Immature natural killer cell (primary cell): ENCODE data around the gene AOX1. TPM values are rescaled to one million over a fixed set of nuclear protein-coding genes. Genes with fewer than 3 reads are reported as not detected.

Experiments used
- DNase-seq, 3 donors: peaks; one replicate each; pipeline ENCODE4 v3.0.0; 2022; ENCODE audit warnings: mixed read lengths in 1 of 3
- H3K27ac Mint-ChIP-seq, 6 donors: one replicate each; pipeline ENCODE4 v1.8.0; 2020; ENCODE audit warnings: mixed read lengths in 6 of 6, mild to moderate bottlenecking in 5 of 6, inconsistent platforms in 4 of 6, moderate library complexity in 3 of 6
- H3K27me3 Mint-ChIP-seq, 3 donors: one replicate each; pipeline ENCODE4 v1.8.0; 2020 to 2021; ENCODE audit warnings: low read depth in 3 of 3, mild to moderate bottlenecking in 3 of 3, mixed read lengths in 3 of 3, moderate library complexity in 3 of 3, inconsistent platforms in 1 of 3
- H3K36me3 Mint-ChIP-seq, 3 donors: one replicate each; pipeline ENCODE4 v1.8.0; 2020; ENCODE audit warnings: mixed read lengths in 3 of 3, inconsistent platforms in 2 of 3, mild to moderate bottlenecking in 2 of 3
- H3K4me1 Mint-ChIP-seq, 2 donors: one replicate each; pipeline ENCODE4 v1.8.0; 2020; ENCODE audit warnings: inconsistent platforms in 2 of 2, mild to moderate bottlenecking in 2 of 2, mixed read lengths in 2 of 2, moderate library complexity in 1 of 2
- H3K4me3 Mint-ChIP-seq, 5 donors: one replicate each; pipeline ENCODE4 v1.8.0; 2020; ENCODE audit warnings: mild to moderate bottlenecking in 5 of 5, mixed read lengths in 5 of 5, inconsistent platforms in 3 of 5, moderate library complexity in 3 of 5
- H3K9me3 Mint-ChIP-seq, 6 donors: one replicate each; pipeline ENCODE4 v1.8.0; 2020; ENCODE audit warnings: mild to moderate bottlenecking in 6 of 6, mixed read lengths in 6 of 6, inconsistent platforms in 4 of 6, moderate library complexity in 3 of 6
- polyA plus RNA-seq, 3 donors: library from polyadenylated mRNA; unstranded; fragments of 300-500 nt; fragmentation: Illumina TruSeq; gene quantifications; one replicate each; pipeline ENCODE4 v1.2.3, GENCODE V29; 2021

The AOX1 gene
- polyA plus RNA-seq, 3 donors from 2014 or later = not detected

DNA sequence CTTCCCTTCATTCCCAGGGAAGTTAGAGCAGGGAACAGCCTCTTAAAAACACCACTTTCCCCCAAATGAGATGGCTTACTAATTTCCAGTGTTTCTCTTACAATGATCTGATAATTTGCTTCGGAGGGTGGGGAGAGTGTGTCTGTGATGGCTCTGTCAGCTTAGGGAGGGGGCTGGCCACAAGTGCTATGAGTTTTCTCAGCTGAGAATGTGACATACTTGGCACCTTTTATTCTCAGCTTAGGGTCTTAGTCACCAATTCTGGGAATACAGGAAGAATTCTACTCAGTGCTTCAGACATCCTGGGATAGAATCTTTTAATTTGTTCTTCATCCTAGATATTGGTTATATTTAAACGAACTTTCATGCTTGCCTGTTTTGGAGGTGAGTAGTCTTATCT is 64.4 kb downstream of the AOX1 start:
- peak overlapping the region in 1 of 6 donors; percentile 2 for H3K27ac Mint-ChIP-seq
- DNase-seq = no peak
- H3K4me3 Mint-ChIP-seq = no peak overlapping the region
- no peaks in the 10 kb centered on the region for H3K9me3 Mint-ChIP-seq
- H3K36me3 Mint-ChIP-seq = peaks cover 0 to 7% (median 0%) of the 10 kb centered on the region in 3 donors
- peaks cover 0 to 4% (median 4%) of the 10 kb centered on the region in 3 donors for H3K27me3 Mint-ChIP-seq
- peaks cover 0 to 2% of the 10 kb centered on the region in 2 donors for H3K4me1 Mint-ChIP-seq

DNA sequence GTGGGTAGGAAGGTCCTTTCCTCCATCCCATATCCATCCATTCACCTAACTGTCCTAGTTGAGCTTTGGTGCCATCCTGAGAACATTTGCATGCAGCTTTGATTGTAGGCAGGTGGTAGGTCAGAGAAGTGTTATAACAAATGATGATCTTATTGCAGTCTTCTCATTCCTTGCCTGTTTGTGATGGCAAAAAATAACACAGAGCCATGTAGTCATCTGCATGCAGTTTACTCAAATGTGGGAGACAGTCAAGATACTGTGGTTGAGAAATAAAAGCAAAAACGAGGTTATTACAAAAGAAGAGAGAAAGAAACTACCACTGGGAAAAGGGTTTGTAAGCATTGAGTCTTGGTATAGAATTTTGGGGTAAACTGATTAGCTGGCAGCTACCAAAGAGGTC is 66.3 kb downstream of the AOX1 start:
- Mint-ChIP-seq H3K27me3 (peaks cover 2 to 8% (median 6%) of the 10 kb centered on the region in 3 donors), H3K36me3 (peaks cover 0 to 6% (median 0%) of the 10 kb centered on the region in 3 donors), H3K4me1 (peaks cover 0 to 2% of the 10 kb centered on the region in 2 donors), H3K9me3 (no peaks in the 10 kb centered on the region), H3K27ac (no peak overlapping the region), H3K4me3 (no peak overlapping the region)
- DNase-seq = no peak

DNA sequence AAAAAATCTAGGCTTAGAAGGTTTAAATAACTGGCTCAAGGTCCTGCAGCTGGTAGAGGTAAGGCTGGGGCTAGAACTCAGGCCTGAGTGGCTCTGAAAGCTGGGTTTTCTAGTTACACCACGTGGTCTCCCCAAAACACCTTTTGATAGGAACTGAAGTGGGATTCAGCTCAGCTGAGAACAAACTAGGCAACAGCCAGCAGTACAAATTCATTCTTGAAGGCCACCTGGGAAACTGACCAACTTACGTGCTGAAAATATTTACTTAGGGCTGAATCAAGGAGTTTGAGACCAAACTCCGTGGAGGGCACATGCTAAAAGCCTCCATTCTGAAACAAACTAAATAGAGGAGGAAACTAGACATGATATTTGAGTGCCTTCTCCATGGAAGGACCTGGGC is 67.2 kb downstream of the AOX1 start:
- Mint-ChIP-seq H3K9me3 (no peaks in the 10 kb centered on the region), H3K27ac (no peak overlapping the region), H3K27me3 (peaks cover 2 to 8% (median 6%) of the 10 kb centered on the region in 3 donors), H3K4me1 (peaks cover 0 to 2% of the 10 kb centered on the region in 2 donors), H3K4me3 (no peak overlapping the region), H3K36me3 (peaks cover 0 to 3% (median 0%) of the 10 kb centered on the region in 3 donors)
- DNase-seq = no peak

DNA sequence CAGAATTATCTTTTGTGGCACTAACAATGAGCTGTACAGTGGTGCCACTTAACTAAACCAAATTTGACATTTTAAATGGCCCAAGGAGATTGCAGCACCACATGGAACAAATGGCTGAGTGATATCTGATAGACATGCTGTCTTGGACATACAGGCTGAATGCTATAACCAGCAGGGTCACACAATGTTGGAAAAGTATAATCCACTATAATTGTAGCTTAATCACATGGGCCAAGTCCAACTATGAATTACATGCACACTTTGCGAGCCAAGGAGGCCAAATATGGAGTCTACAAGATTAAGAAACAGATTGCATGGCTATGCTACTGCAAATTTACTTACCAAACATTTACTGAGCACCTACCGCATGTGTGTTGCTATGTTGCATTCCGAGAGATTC is 69.0 kb downstream of the AOX1 start:
- Mint-ChIP-seq H3K4me1 (peaks cover 0 to 2% of the 10 kb centered on the region in 2 donors), H3K9me3 (no peaks in the 10 kb centered on the region), H3K27ac (no peak overlapping the region), H3K36me3 (peaks cover 0 to 3% (median 0%) of the 10 kb centered on the region in 3 donors), H3K27me3 (peaks cover 2 to 17% (median 6%) of the 10 kb centered on the region in 3 donors), H3K4me3 (no peak overlapping the region)
- DNase-seq = no peak

DNA sequence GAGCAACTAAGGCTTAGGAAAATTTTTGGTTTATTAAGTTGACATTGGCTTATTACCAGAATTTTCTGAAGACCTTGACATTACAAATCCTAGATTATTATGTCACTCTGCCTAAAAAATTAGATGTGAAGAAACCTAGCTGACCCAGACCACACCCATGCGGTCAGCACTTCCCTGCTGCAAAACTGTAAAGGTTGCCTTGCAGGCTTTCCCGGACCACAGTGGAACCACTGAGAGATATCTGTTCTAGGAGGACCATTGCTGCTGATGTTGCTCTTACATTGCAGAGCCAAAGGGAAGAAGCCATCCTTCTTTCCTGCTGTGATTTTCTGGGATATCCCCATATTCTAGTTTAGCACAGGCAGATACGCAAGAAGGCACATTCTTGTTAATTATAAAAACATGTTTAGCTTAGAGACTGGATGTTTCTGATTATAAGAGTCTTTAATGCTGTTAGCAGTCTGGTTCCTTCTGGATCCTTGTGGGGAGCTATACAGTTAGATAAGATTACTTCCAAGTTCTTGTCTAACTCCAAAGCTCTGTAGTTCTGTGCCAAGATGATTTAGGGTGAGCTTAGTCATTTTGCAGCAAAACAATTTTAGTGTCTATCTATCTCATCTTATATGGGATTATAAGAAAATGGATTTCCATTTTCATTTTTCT is 70.2 kb downstream of the AOX1 start:
- no peaks in the 10 kb centered on the region for H3K4me1 Mint-ChIP-seq
- DNase-seq = no peak
- H3K27ac Mint-ChIP-seq = no peak overlapping the region
- H3K4me3 Mint-ChIP-seq = no peak overlapping the region
- H3K27me3 Mint-ChIP-seq = peaks cover 4 to 13% (median 6%) of the 10 kb centered on the region in 3 donors
- H3K36me3 Mint-ChIP-seq = no peaks in the 10 kb centered on the region
- no peaks in the 10 kb centered on the region for H3K9me3 Mint-ChIP-seq

DNA sequence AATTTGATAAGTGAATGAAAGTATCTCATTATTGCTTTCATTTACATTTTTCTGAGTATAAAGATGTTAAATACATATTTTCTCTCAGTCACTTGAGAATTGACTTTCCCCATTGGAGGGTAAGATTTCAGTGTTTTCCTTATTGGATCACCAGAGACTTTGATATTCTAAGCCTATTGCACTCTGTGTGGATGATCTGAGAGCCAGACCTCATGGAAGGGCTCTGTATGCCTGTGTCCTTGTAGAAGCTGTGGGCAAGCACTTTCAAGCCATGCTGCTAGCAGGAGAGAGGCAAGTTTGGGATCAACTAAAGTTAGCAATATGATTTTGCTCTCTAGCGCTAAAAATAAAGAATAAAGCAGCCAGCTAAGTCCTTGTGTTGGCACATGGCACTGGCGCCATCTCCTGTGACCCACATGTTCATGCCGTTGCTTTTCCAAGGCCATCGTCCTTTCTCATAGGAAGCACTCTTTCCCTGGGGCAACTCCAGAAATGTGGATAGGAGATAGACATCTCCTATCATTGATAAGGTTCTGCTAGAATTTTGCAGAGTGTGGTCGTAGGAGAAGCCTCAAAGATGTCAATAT is 72.6 kb downstream of the AOX1 start:
- H3K27me3 Mint-ChIP-seq = peaks cover 4 to 21% (median 4%) of the 10 kb centered on the region in 3 donors
- H3K27ac Mint-ChIP-seq = no peak overlapping the region
- H3K4me1 Mint-ChIP-seq = no peaks in the 10 kb centered on the region
- DNase-seq = no peak
- no peaks in the 10 kb centered on the region for H3K36me3 Mint-ChIP-seq
- no peaks in the 10 kb centered on the region for H3K9me3 Mint-ChIP-seq
- no peak overlapping the region for H3K4me3 Mint-ChIP-seq

DNA sequence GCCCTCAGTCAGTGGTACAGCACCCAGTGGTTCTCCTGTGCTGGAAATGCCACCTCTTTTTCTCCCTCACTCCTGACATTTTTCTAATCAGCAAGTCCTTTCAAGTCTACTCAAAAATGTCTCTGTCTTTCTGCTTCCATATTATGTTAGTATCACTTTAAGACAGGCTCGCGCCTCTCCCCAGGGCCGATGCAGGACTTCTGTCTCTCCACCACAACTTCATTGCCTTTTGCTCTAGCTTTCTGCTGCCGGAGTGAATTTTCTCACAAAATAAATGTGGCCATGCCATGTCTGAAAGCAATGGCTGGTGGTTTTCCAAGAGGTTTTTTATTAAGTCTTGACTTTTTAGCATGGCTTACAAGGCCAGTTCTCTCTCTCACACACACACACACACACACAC is 73.6 kb downstream of the AOX1 start:
- DNase-seq = no peak
- H3K27ac Mint-ChIP-seq = no peak overlapping the region
- H3K4me3 Mint-ChIP-seq = no peak overlapping the region
- H3K27me3 Mint-ChIP-seq = peaks cover 2 to 23% (median 7%) of the 10 kb centered on the region in 3 donors
- no peaks in the 10 kb centered on the region for H3K9me3 Mint-ChIP-seq
- H3K36me3 Mint-ChIP-seq = no peaks in the 10 kb centered on the region
- no peaks in the 10 kb centered on the region for H3K4me1 Mint-ChIP-seq

DNA sequence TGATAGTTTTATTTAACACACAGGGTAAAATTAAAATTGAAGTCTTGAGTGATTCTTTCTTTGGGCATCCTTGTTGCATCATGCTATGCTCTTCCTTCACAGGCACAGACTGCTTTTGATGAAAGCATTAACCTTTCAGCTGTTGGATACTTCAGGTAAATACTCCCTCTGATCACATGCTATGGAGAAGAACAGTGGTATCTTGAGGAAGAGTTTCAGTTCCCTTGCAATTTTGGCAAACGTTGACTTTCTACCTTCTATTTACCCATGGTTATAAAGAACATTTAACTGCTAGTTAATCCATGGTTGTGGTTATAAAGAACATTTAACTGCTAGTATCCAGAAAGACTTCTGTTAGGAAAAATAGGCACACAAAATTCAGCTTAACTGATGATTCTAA is 75.7 kb downstream of the AOX1 start:
- DNase-seq = no peak
- Mint-ChIP-seq H3K36me3 (no peaks in the 10 kb centered on the region), H3K27ac (no peak overlapping the region), H3K4me3 (no peak overlapping the region), H3K4me1 (no peaks in the 10 kb centered on the region), H3K27me3 (peaks cover 2 to 23% (median 7%) of the 10 kb centered on the region in 3 donors), H3K9me3 (no peaks in the 10 kb centered on the region)

DNA sequence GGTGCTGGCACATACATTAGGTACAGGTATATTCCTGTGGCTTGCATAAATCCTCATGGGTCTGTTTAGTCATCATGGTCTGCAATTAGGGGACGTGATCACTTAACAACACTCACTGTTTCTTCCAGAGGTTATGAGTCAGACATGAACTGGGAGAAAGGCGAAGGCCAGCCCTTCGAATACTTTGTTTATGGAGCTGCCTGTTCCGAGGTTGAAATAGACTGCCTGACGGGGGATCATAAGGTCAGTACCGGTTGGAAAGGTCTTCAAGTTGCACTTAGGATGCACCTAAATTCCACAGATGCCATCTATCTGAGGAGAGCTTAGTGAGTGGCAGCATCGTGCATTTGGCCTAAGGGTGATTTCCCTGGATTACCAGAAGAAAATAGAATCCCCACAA is 76.9 kb downstream of the AOX1 start:
- no peak for DNase-seq
- Mint-ChIP-seq H3K4me1 (no peaks in the 10 kb centered on the region), H3K36me3 (no peaks in the 10 kb centered on the region), H3K27me3 (peaks cover 0 to 20% (median 5%) of the 10 kb centered on the region in 3 donors), H3K27ac (no peak overlapping the region), H3K4me3 (no peak overlapping the region), H3K9me3 (no peaks in the 10 kb centered on the region)

DNA sequence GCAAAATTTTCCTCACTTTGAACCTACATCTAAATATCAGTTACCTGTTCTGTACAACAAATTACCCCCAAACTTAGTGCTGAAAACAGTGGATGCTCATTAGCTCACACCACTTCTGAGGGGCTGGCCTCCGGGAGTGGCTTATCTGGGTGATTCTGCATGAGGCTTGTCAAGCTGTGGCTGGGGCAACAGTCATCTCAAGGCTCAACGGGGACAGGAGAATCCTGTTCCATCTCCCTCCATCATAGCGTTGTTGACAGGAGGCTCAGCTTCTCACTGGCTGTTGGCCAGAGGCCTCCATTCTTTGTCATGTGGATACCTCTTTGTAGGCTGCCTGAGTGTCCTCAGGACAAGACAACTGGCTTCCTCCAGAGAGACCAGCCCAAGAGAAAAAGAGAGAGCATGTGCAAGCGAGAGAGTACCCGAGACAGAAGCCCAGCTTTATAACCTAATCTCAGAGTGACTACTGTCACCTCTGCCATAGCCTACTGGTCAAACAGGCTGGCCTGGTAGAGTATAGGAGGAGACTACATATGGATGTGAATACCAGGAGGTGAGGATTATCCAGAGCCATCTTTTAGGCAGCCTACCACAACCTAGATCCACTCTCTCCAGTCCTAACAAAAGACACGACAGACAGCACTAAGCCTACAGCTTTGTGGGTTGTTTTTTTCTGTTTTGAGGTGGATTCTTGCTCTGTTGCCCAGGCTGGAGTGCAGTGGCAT is 79.1 kb downstream of the AOX1 start:
- H3K36me3 Mint-ChIP-seq = no peaks in the 10 kb centered on the region
- H3K9me3 Mint-ChIP-seq = no peaks in the 10 kb centered on the region
- peaks cover 0 to 10% (median 5%) of the 10 kb centered on the region in 3 donors for H3K27me3 Mint-ChIP-seq
- H3K4me3 Mint-ChIP-seq = no peak overlapping the region
- DNase-seq = no peak
- no peaks in the 10 kb centered on the region for H3K4me1 Mint-ChIP-seq
- no peak overlapping the region for H3K27ac Mint-ChIP-seq

DNA sequence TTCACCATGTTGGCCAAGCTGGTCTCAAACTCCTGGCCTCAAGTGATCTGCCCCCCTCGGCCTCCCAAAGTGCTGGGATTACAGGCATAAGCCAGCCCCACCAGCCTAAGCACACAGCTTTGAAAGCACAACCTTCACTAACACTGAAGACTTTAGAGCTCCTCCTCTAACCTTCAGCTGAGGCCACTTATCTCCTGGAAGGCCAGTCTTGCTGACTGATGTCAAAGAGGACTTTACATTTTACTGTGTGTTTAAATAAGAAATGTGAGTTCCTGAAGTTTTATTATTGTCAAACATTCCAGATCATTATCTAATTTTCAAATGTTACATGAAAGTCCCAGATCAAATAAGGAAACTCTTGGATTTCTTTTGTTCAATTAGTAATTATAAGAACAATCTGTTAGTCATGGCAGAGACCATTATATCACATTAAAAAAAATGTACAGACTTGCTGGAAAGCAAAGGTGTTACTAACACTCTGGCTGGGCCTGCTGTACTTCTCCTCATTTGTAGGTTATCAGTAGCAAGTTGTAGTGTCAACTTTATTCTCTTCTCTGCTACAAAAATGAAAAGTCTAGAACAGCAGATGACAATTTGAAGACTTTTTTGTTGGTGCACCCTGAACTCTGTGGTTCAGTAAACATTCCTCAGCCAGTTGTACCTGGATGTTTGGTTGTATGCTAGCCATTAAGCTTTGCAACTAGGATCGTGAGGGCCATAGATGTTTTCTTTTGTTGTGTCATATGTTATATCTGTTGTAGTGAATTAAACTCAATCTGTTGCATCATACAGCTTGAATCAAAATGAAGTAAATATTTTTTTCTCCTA is 80.0 kb downstream of the AOX1 start:
- no peak for DNase-seq
- Mint-ChIP-seq H3K27me3 (peaks cover 0 to 10% (median 4%) of the 10 kb centered on the region in 3 donors), H3K4me1 (no peaks in the 10 kb centered on the region), H3K36me3 (no peaks in the 10 kb centered on the region), H3K9me3 (no peaks in the 10 kb centered on the region), H3K4me3 (no peak overlapping the region), H3K27ac (no peak overlapping the region)

DNA sequence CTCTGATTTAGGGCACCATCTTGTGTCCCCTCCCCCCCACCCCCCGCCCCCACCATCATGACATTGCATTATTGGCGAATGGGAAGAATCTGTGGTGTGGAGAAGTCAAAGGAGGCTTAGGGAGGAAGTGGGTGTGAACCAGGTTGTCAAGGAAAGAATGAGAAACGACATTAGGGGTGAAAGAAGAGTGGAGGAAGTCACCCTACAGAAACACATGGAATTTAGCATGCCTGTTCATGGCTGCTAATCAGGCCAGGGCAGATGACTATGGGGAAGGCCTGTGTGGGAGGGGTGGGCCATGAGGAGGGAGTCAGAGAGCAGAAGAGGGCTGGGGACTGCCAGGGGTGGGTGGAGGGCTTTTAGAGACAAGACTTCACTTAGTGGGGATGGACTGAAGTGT is 81.6 kb downstream of the AOX1 start:
- H3K27me3 Mint-ChIP-seq = peaks cover 0 to 3% (median 2%) of the 10 kb centered on the region in 3 donors
- H3K4me3 Mint-ChIP-seq = no peak overlapping the region
- no peaks in the 10 kb centered on the region for H3K4me1 Mint-ChIP-seq
- no peaks in the 10 kb centered on the region for H3K9me3 Mint-ChIP-seq
- no peak overlapping the region for H3K27ac Mint-ChIP-seq
- no peaks in the 10 kb centered on the region for H3K36me3 Mint-ChIP-seq
- no peak for DNase-seq

DNA sequence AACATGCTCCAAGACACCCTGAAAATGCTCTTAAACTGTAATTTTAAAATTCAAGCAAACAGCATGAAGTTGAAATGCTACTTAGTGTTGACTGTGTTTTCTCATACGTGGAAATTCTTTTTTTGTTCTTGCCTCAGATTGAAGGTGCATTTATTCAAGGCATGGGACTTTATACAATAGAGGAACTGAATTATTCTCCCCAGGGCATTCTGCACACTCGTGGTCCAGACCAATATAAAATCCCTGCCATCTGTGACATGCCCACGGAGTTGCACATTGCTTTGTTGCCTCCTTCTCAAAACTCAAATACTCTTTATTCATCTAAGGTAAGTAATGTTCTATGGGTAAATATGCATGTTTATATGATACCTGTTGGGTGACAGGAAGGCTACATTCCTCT is 82.7 kb downstream of the AOX1 start:
- H3K36me3 Mint-ChIP-seq = no peaks in the 10 kb centered on the region
- H3K27me3 Mint-ChIP-seq = peaks cover 0 to 6% (median 2%) of the 10 kb centered on the region in 3 donors
- H3K27ac Mint-ChIP-seq = no peak overlapping the region
- no peak for DNase-seq
- H3K9me3 Mint-ChIP-seq = no peaks in the 10 kb centered on the region
- no peaks in the 10 kb centered on the region for H3K4me1 Mint-ChIP-seq
- H3K4me3 Mint-ChIP-seq = no peak overlapping the region

DNA sequence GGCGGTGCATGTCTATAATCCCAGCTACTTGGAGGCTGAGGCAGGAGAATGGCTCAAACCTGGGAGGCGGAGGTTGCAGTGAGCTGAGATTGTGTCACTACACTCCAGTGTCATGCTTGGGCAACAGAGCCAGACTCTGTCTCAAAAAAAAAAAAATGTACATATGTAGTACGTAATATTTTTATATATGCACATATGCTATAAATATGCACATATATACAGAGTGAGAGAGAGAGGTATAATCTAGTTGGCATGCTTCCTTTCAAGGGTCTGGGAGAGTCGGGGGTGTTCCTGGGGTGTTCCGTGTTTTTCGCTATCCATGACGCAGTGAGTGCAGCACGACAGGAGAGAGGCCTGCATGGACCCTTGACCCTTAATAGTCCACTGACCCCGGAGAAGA is 83.5 kb downstream of the AOX1 start:
- H3K27ac Mint-ChIP-seq = no peak overlapping the region
- DNase-seq = no peak
- H3K27me3 Mint-ChIP-seq = peaks cover 0 to 5% (median 0%) of the 10 kb centered on the region in 3 donors
- no peak overlapping the region for H3K4me3 Mint-ChIP-seq
- no peaks in the 10 kb centered on the region for H3K36me3 Mint-ChIP-seq
- no peaks in the 10 kb centered on the region for H3K9me3 Mint-ChIP-seq
- no peaks in the 10 kb centered on the region for H3K4me1 Mint-ChIP-seq
